GM19452 (cell line): Measurements from ENCODE around the gene ADGRE3.
"Not testable (repeated sequence)": the region's sequence is repeated elsewhere in the genome, so short reads cannot be mapped to it uniquely, and the experiment has no call there.

ENCODE experiments used
- ATAC-seq: cut with Tn5 transposase; IDR thresholded peaks from one replicate; pipeline ENCODE4 v1.9.1; 2021; ENCODE audit not compliant: unreplicated experiment

ADGRE3 gene

GRCh38 chr19:14669940-14670339, 4.7 kb downstream of the ADGRE3 start:
- ATAC-seq: no peak

- ATAC-seq: no peak
Measured at GRCh38 chr19:14661372-14661924, 13.2 kb downstream of the ADGRE3 start.

DNA sequence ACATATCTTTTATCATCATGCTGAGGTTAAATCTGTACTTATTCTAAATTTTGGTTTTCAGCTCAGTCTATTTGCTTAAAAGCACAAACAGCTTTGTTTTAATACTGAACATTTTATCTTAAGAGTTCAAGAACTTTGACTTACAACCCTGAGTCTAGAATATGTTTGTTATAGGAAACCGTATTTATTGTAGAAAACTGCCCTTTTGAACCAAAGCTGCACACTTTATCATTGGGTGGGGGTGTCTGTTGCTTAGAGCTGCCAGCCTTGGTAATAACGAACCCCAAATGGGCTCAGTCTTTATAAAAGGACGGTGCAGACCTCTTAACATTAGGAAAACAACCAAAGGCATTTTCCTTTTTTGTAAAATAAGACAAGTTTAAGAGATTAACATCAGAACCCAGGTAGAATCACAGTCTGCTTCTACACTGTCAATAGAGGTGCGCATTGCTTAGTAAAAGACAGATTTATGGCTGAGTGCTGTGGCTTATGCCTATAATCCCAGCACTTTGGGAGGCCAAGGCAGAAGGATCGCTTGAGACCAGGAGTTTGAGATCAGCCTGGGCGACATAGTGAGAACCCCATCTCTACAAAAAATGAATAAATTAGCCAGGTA, 14.7 kb downstream of the ADGRE3 start:
- no peak for ATAC-seq

- ATAC-seq: no peak
Measured at GRCh38 chr19:14655726-14656125, 18.9 kb downstream of the ADGRE3 start.

DNA sequence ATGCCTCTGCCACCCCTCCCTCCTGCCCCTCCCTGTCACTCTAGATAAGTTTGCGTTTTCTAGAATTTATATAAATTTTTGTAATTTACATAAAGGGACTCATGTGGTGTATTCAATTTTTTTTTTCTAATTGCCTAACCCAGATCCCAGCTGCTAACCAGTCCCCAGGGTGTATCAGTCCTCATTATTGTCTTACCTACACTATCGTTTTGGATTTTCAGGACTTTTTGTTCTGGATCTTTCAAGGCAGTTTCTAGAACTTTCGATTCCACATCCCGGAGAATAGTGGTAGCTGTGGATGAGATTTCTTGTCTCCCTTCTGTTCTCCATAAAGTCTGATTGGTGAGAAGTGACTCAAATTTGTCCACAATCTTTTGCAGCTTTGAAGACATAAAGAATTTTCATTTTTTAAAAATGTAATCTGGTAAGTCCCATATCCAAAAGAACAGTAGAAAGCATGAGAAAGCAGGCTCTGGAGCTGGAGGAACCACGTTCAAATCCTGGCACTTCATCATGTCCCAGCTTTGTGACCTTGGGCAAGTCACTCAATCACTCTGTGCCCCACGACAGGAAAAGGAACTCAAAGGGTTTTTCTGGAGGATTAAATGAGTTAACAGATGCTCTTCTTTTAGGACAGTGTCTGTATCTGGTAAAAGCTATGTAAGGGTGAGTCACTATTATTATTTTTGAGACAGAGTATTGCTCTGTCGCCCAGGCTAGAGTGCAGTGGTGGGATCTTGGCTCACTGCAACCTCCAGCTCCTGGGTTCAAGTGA, 19.7 kb downstream of the ADGRE3 start:
- no peak for ATAC-seq

DNA sequence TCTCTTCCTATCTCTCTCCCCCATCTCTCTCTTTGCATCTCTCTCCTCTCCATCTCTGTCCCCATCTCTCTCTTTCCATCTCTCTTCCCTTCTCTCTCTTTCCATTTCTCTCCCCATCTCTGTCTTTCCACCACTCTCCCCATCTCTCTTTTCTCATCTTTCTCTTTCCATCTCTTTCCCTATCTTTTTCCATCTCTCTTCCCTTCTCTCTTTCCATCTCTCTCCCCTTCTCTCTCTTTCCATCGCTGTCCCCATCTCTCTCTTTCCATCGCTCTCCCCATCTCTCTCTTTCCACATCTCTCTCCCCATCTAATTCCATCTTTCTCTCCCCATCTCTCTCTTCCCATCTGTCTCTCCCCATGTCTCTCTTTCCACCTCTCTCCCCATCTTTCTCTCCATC, 24.5 kb downstream of the ADGRE3 start:
- no peak for ATAC-seq

- no peak for ATAC-seq
Measured at GRCh38 chr19:14649020-14649419, 25.6 kb downstream of the ADGRE3 start.

GRCh38 chr19:14648506-14648905, 26.1 kb downstream of the ADGRE3 start:
- ATAC-seq: no peak

GRCh38 chr19:14639536-14640277, 34.9 kb downstream of the ADGRE3 start:
- no peak for ATAC-seq

DNA sequence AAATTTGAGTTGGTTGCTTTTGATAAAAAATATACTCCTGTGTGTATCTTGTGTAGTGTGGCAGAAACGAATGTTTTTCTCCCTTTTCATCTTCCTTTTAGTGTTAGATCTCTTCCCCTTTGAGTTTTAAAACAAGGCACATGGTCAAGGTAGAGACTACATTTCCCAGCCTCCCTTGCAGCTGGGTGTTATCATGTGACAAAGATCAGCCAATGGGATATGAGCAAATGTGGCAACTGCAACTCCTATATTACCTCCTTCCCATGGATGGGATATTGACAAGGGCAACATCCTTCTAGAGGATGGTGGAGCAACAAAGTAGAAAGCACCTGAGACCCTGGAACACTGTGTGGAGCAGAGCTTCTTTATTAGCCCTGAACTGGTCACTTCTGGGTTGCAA, 42.4 kb downstream of the ADGRE3 start:
- no peak for ATAC-seq

DNA sequence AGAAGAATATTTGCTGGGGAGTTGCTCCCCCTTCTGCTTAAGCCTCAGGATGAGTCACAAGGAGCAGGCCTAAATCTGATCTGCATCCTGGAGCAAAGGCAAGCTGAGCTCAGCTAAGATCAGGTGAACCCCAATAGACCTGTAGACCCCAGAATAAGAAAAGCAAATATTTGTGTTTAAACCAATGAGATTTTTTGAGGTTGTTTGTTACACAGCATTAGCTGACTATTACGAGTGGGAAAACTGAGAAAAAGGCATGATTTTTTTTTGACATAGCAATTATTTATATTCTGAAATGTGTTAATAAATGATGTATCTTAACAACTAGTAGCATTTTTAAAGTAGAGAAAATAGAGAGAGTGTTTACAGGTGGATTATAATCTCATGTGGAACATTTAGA, 45.1 kb downstream of the ADGRE3 start:
- ATAC-seq: no peak

DNA sequence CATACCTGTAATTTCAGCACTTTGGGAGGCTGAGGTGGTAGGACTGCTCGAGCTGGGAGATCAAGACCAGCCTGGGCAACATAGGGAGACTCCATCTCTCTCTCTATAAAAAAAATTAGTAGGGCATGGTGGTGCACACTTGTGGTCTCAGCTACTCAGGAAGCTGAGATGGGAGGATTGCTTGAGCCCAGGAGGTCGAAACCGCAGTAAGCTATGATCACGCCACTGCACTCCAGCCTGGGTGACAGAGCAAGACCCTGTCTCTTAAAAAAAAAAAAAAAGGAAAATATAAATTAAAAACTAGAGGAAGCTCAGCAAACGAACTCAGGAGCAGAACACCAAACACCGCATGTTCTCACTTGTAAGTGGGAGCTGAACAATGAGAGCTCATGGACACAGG, 50.2 kb downstream of the ADGRE3 start:
- ATAC-seq: not testable (repeated sequence)

DNA sequence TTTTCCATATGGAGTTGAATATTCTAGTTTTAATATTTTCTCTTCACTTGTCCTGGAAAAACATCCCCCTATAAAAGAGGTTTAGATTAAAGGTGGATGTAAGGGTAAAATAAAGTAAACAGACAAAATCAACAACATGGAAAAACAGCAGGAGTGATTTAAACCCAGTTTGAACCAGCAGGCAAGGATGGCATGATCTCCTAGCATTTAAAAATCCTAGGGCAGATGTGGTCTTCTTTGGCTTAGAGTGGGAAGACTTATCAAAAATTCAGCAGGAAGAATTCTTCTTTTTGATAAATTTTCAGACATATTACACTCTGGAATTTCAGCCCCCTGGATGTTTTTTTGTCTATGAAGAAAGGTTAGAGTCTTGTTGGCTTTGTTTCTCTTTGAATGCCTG, 55.2 kb downstream of the ADGRE3 start:
- no peak for ATAC-seq

DNA sequence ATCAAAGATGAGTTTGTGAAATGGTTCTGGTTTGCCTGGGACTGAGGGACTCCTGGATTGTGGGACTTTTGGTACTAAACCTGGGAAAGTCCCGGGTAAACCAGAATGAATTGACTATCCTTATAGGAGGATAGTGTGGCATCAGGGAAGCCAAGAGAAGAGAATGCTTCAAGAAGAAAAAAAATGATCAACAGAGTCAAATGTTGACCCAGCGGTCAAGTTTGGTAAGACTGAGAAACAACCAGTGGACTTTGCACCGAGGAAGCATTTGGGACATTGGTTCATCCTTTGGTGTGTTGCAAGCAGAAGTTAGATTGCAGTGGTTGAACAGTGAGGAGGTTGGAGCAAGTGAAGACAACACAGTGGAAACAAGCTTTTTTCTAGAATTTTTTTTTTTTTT, 58.2 kb downstream of the ADGRE3 start:
- no peak for ATAC-seq

DNA sequence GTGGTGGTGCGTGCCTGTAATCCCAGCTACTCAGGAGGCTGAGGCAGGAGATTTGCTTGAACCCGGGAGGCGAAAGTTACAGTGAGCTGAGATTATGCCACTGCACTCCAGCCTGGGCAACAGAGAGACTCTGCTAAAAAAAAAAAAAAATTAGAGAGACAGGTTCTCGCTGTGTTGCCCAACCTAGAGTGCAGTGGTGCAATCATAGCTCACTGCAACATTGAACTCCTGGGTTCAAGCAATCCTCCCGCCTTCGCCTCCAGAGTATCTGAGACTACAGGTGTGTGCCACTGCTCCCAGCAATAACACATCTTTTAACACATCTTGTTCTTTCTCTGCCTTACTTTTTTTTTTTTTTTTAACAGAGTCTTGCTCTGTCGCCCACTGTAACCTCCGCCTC, 59.0 kb downstream of the ADGRE3 start:
- no peak for ATAC-seq

GRCh38 chr19:14614099-14614412, 60.6 kb downstream of the ADGRE3 start:
- ATAC-seq: no peak

DNA sequence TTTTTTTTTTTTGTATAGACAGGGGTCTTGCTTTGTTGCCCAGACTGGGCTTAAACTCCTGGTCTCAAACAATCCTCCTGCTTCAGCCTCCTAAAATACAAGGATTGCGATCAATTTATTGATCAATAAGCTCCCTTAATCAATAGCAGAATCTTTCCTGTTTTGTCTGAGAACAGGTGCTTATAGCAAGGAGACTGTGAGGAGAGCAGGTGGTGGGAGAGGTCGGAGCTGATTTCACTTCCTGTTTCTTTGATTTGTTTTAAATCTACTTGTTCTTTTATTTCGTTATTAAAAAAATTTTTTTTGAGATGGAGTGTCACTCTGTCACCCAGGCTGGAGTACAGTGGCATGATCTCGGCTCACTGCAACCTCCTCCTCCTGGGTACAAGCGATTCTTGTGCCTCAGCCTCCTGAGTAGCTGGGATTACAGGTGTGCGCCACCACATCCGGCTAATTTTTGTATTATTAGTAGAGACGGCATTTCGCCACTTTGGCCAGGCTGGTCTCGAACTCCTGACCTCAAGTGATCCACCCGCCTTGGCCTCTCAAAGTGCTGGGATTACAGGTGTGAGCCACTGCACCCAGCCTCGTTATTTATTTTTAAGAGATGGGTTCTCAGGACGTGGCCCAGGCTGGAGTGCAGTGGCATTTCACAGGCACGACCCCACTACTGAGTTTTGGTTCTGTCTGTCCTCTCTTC, 61.1 kb downstream of the ADGRE3 start:
- not testable (repeated sequence) for ATAC-seq

DNA sequence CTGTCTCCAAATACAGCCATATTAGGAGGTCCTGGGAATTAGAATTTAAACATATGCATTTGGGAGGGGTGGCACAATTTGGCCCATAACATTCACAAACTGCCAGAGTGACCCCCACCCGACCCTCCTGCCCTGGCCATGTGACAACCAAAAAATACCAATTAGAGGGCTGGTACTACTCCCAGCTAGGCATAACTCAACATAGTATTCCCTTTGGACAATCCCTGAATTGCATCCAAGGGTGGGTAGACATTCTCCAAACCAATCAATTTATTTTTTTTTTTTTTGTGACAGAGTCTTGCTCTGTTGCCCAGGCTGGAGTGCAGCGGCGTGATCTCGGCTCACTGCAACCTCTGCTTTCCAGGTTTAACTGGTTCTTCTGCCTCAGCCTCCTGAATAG, 62.0 kb downstream of the ADGRE3 start:
- no peak for ATAC-seq

GRCh38 chr19:14612242-14612641, 62.4 kb downstream of the ADGRE3 start:
- ATAC-seq: not testable (repeated sequence)

DNA sequence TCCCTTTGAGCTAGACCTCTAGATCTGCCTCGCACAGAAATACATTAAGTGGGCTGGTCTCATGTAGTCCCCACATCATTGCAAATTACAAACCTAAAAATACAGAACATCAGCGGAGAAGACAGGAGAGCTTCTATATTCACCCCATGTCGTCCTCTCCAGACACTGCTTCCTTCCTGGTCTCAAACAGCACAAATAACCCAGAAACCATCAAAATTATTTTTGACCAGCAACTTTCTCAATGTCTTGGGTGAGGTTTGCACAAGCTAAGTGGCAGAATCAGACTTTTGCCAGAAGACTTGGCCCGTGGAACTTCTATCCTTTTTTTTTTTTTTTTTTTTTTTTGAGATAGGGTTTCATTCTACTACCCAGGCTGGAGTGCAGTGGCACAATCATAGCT, 63.6 kb downstream of the ADGRE3 start:
- no peak for ATAC-seq

DNA sequence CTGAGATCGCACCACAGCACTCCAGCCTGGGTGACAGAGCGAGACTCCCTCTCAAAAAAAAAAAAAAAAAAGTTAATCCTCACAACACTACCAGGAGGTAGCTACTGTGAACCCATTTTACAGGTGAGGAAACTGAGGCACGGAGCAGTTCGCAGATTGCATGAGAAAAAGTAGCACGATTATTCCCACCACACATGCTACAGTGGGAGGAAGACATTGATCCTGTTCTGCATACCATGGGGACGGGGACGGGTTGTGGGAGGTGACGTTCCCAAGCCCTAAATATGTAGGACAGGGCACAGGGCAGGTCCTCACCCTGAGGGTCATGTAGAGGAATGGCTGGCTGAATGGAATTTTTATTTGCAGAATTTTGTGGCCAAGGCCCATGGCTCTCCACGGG, 68.0 kb downstream of the ADGRE3 start:
- no peak for ATAC-seq
